ENCODE results near the gene EXOG.

Gene EXOG

GRCh38 chr3:38460377-38461270 is 35.5 kb upstream of the EXOG start:
- DNase-seq (ENCODE audit: low read depth): no peak
- H3K4me3 ChIP-seq (ENCODE audit: low read length): no peak overlapping the region
- TF ChIP-seq CTCF (conservative IDR thresholded peaks at IDR 0.05; ENCODE audit: low read length): no peak

- TF ChIP-seq CTCF (conservative IDR thresholded peaks at IDR 0.05; ENCODE audit: low read length): no peak
These were observed 30.5 kb upstream of the EXOG start for GRCh38 chr3:38465588-38466154.

GRCh38 chr3:38468765-38469164 is 27.4 kb upstream of the EXOG start:
- TF ChIP-seq CTCF (conservative IDR thresholded peaks at IDR 0.05; ENCODE audit: low read length): no peak
- DNase-seq (ENCODE audit: low read depth): no peak
- H3K4me3 ChIP-seq (ENCODE audit: low read length): no peak overlapping the region

More at GRCh38 chr3:38465588-38466154, 30.5 kb upstream of the EXOG start:
- DNase-seq (ENCODE audit: low read depth): no peak
- H3K4me3 ChIP-seq (ENCODE audit: low read length): no peak overlapping the region

- no peak overlapping the region for H3K4me3 ChIP-seq (ENCODE audit: low read length)
- no peak for TF ChIP-seq CTCF (conservative IDR thresholded peaks at IDR 0.05; ENCODE audit: low read length)
- no peak for DNase-seq (ENCODE audit: low read depth)
These were observed 26.3 kb upstream of the EXOG start for GRCh38 chr3:38469852-38470251.

GRCh38 chr3:38471260-38471857 is 24.8 kb upstream of the EXOG start:
- DNase-seq (ENCODE audit: low read depth): no peak
- TF ChIP-seq CTCF (conservative IDR thresholded peaks at IDR 0.05; ENCODE audit: low read length): no peak
- no peak overlapping the region for H3K4me3 ChIP-seq (ENCODE audit: low read length)

- DNase-seq (ENCODE audit: low read depth): no peak
- no peak for TF ChIP-seq CTCF (conservative IDR thresholded peaks at IDR 0.05; ENCODE audit: low read length)
- no peak overlapping the region for H3K4me3 ChIP-seq (ENCODE audit: low read length)
These were observed 23.8 kb upstream of the EXOG start for GRCh38 chr3:38472342-38472741.
